CD14-positive monocyte (primary cell): Measurements from ENCODE around the gene LRRN2. TPM values are rescaled to one million over a fixed set of nuclear protein-coding genes. Genes with fewer than 3 reads are reported as not detected.

ENCODE experiments used
- DNase-seq, 3 donors: peaks; one replicate each; pipeline ENCODE4 v3.0.0-alpha.2; 2011 to 2022
- H2AFZ ChIP-seq: 2 replicates; pipeline ENCODE4 v1.6.0; 2012; ENCODE audit warnings: mild to moderate bottlenecking, low read depth, low read length, inconsistent platforms; ENCODE audit not compliant: insufficient read depth, poor library complexity, severe bottlenecking
- H3K27ac ChIP-seq, 2 donors: 1 replicate in 1 of 2; 2 replicates in 1 of 2; pipeline ENCODE4 v1.5.1; 2012 to 2013; ENCODE audit warnings: low read length in 2 of 2, control low read depth in 1 of 2, inconsistent platforms in 1 of 2, low read depth in 1 of 2, mild to moderate bottlenecking in 1 of 2
- H3K27me3 ChIP-seq, 2 donors: one replicate each; pipeline versions ENCODE4 v1.6.0 to v1.6.1; 2011 to 2013; ENCODE audit warnings: low read length in 2 of 2; ENCODE audit not compliant: control insufficient read depth in 2 of 2, insufficient read depth in 2 of 2
- H3K36me3 ChIP-seq, 2 donors: replicated peaks in 1 of 2; 1 replicate in 1 of 2; 2 replicates in 1 of 2; pipeline versions ENCODE4 v1.5.1 to v1.6.1; 2012 to 2013; ENCODE audit warnings: low read length in 2 of 2, control low read depth in 1 of 2, inconsistent platforms in 1 of 2, mild to moderate bottlenecking in 1 of 2; ENCODE audit not compliant: insufficient read depth in 2 of 2, control insufficient read depth in 1 of 2
- H3K4me1 ChIP-seq, 2 donors: 1 replicate in 1 of 2; 2 replicates in 1 of 2; pipeline versions ENCODE4 v1.5.1 to v1.6.1; 2012 to 2013; ENCODE audit warnings: low read length in 2 of 2, control low read depth in 1 of 2, inconsistent platforms in 1 of 2, mild to moderate bottlenecking in 1 of 2, moderate library complexity in 1 of 2; ENCODE audit not compliant: insufficient read depth in 2 of 2, control insufficient read depth in 1 of 2
- H3K4me2 ChIP-seq: replicated peaks from 2 replicates; pipeline ENCODE3; 2012; ENCODE audit warnings: low read length, moderate library complexity, mild to moderate bottlenecking; ENCODE audit not compliant: poor library complexity, severe bottlenecking; ENCODE audit errors: extremely low read depth
- H3K4me3 ChIP-seq, 3 experiments: fragments of 200-600 bp in 1 of 3; sonication (generic) in 1 of 3; replicated peaks in 1 of 3; 1 replicate in 2 of 3; 2 replicates in 1 of 3; pipeline ENCODE4 v1.5.1; 2011 to 2013; ENCODE audit warnings: low read length in 3 of 3, mild to moderate bottlenecking in 3 of 3, control low read depth in 2 of 3, low read depth in 2 of 3, inconsistent platforms in 1 of 3, moderate library complexity in 1 of 3
- H3K79me2 ChIP-seq: 2 replicates; pipeline ENCODE4 v1.6.0; 2012; ENCODE audit warnings: mild to moderate bottlenecking, control low read depth, inconsistent platforms, low read length, moderate library complexity; ENCODE audit not compliant: insufficient read depth
- H3K9ac ChIP-seq: 2 replicates; pipeline ENCODE4 v1.6.0; 2017; ENCODE audit warnings: low read length, mild to moderate bottlenecking; ENCODE audit not compliant: insufficient read depth, poor library complexity, severe bottlenecking
- H3K9me3 ChIP-seq, 2 donors: replicated peaks in 1 of 2; 1 replicate in 1 of 2; 2 replicates in 1 of 2; pipeline versions ENCODE4 v1.5.1 to v1.6.1; 2012 to 2013; ENCODE audit warnings: low read length in 2 of 2, control low read depth in 1 of 2; ENCODE audit not compliant: control insufficient read depth in 1 of 2, insufficient read depth in 1 of 2
- H4K20me1 ChIP-seq: 2 replicates; pipeline ENCODE4 v1.6.0; 2012; ENCODE audit warnings: mild to moderate bottlenecking, low read length, control low read depth, moderate library complexity; ENCODE audit not compliant: insufficient read depth
- H3K27ac Mint-ChIP-seq, 7 donors: one replicate each; pipeline ENCODE4 v1.8.0; 2020; ENCODE audit warnings: mild to moderate bottlenecking in 7 of 7, mixed read lengths in 7 of 7, moderate library complexity in 6 of 7, inconsistent platforms in 2 of 7
- H3K27me3 Mint-ChIP-seq, 3 donors: one replicate each; pipeline ENCODE4 v1.8.0; 2021 to 2022; ENCODE audit warnings: low read depth in 3 of 3, mild to moderate bottlenecking in 3 of 3, mixed read lengths in 3 of 3, moderate library complexity in 3 of 3, inconsistent platforms in 1 of 3
- H3K36me3 Mint-ChIP-seq, 2 donors: one replicate each; pipeline ENCODE4 v1.8.0; 2020; ENCODE audit warnings: mixed read lengths in 2 of 2, inconsistent platforms in 1 of 2, mild to moderate bottlenecking in 1 of 2
- H3K4me1 Mint-ChIP-seq: one replicate; pipeline ENCODE4 v1.8.0; 2020; ENCODE audit warnings: mild to moderate bottlenecking, mixed read lengths
- H3K4me3 Mint-ChIP-seq, 2 donors: one replicate each; pipeline ENCODE4 v1.8.0; 2020; ENCODE audit warnings: mild to moderate bottlenecking in 2 of 2, mixed read lengths in 2 of 2, moderate library complexity in 1 of 2
- H3K9me3 Mint-ChIP-seq, 7 donors: one replicate each; pipeline ENCODE4 v1.8.0; 2020 to 2022; ENCODE audit warnings: mixed read lengths in 7 of 7, mild to moderate bottlenecking in 6 of 7, moderate library complexity in 6 of 7, inconsistent platforms in 2 of 7
- WGBS: methylation state at CpG from one replicate; pipeline ENCODE4 v1.1.5; 2013; ENCODE audit warnings: missing lambda C conversion rate; ENCODE audit not compliant: insufficient coverage; 5-methylcytosine and 5-hydroxymethylcytosine counted together
- intact Hi-C, 2 donors: fragments of 100-400 bp; cut with micrococcal nuclease; formaldehyde crosslinking; loops; one replicate each; pipeline versions ENCODE4 v1.15.0 to v1.15.1; 2023
- polyA plus RNA-seq, 3 donors: library from polyadenylated mRNA; depleted of rRNA in 1 of 3; unstranded in 2 of 3; stranded (reverse) in 1 of 3; fragments of 300-500 nt in 2 of 3; fragments of >200 nt in 1 of 3; fragmentation: Illumina TruSeq in 2 of 3; gene quantifications; 1 replicate in 2 of 3; 2 replicates in 1 of 3; pipeline ENCODE4 v1.2.3, GENCODE V29; 2012 to 2021
- TF ChIP-seq, protein P1 (sequence below): fragments of 200-600 bp; IDR thresholded peaks from one replicate; pipeline ENCODE4 v1.8.0; 2022; ENCODE audit warnings: antibody characterized with exemption, mild to moderate bottlenecking

LRRN2 gene
- polyA plus RNA-seq, 3 donors = not detected

DNA sequence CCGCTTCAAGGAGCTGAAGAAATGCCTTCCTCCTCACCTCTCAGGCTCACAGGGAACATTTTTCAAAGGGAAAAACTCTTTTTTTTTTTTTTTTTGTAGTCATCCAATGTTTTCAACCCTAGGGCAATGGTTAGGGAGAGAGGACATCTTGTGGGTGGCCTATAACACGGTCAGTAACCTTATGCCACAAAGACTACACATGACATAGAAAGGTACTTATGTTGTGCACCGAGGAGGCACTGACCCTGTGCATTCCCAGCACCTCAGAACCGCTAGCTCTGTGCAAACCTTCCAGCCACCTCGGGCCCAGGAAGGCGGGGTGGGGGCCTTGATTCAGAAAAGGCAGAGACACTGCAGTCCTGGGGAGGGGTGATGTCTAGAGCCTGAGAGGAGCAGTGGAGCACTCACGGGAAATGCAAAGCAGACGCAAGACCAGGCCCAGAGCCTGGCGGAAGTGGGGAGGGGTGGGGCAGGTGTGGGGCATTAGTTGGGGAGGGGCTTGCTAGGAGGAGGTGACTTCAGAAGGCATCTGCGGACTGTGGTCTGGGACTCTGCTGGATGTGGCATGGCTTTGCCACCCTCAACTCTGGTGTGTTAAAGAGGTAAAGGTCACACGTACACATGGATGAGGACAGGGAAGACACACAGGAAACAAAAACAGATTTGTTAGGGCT, 100.7 kb downstream of the LRRN2 start:
- Mint-ChIP-seq H3K36me3 (peaks cover 26 to 33% of the 10 kb centered on the region in 2 donors), H3K4me3 (no peak overlapping the region), H3K4me1 (peaks cover 7% of the 10 kb centered on the region), H3K9me3 (no peaks in the 10 kb centered on the region), H3K27ac (no peak overlapping the region), H3K27me3 (peaks cover 0 to 2% (median 2%) of the 10 kb centered on the region in 3 donors)
- Histone ChIP-seq H3K4me2 (no peak overlapping the region), H3K4me3 (no peak overlapping the region), H3K9me3 (no peaks in the 10 kb centered on the region), H4K20me1 (no peaks in the 10 kb centered on the region), H3K36me3 (peaks cover 3 to 29% of the 10 kb centered on the region in 2 donors), H3K27ac (no peak overlapping the region), H3K9ac (no peak overlapping the region), H3K79me2 (no peaks in the 10 kb centered on the region), H3K27me3 (no peaks in the 10 kb centered on the region), H2AFZ (no peak overlapping the region), H3K4me1 (no peaks in the 10 kb centered on the region)
- intact Hi-C loops = no loop called here
- TF ChIP-seq, protein P1, sequence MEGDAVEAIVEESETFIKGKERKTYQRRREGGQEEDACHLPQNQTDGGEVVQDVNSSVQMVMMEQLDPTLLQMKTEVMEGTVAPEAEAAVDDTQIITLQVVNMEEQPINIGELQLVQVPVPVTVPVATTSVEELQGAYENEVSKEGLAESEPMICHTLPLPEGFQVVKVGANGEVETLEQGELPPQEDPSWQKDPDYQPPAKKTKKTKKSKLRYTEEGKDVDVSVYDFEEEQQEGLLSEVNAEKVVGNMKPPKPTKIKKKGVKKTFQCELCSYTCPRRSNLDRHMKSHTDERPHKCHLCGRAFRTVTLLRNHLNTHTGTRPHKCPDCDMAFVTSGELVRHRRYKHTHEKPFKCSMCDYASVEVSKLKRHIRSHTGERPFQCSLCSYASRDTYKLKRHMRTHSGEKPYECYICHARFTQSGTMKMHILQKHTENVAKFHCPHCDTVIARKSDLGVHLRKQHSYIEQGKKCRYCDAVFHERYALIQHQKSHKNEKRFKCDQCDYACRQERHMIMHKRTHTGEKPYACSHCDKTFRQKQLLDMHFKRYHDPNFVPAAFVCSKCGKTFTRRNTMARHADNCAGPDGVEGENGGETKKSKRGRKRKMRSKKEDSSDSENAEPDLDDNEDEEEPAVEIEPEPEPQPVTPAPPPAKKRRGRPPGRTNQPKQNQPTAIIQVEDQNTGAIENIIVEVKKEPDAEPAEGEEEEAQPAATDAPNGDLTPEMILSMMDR = no peak
- DNase-seq = no peak
- 86% methylated on average over 8 of the region's 11 CpGs for WGBS

DNA sequence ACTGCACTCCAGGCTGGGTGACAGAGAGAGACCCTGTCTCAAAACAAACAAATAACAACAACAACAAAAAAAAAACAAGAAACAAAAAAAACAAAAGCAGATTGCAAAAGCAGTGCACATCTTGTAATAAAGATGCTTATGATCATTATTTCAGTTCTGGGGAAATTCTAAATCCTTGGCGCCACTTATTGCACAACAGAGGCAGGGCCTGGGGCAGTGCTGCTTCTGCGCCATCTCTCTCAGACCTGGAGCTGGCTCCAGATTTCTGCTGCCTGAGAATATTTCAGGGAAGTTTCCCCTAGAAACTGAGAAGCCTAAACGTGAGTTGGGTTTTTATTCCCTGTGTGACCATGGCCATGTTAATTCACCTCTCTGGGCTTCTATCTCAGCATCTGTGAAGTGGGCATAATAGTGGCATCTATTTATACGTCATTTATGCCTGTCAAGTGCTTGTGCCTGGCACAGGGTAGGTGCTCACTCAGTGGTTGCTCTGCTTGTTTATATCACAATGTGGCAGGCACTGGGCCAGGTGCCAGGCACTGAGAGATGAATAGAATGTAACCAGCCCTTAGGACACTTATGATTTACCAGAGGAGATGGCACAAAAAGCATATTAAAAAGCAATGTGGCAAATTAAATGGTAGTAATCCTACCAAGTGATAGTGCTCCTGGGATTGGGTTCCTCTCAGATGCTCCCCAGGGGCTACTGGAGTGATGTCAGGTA, 101.5 kb downstream of the LRRN2 start:
- Mint-ChIP-seq H3K27me3 (peaks cover 0 to 2% (median 0%) of the 10 kb centered on the region in 3 donors), H3K27ac (no peak overlapping the region), H3K9me3 (no peaks in the 10 kb centered on the region), H3K4me1 (peaks cover 15% of the 10 kb centered on the region), H3K4me3 (no peak overlapping the region), H3K36me3 (peaks cover 28 to 39% of the 10 kb centered on the region in 2 donors)
- no peak for DNase-seq
- Histone ChIP-seq H4K20me1 (no peaks in the 10 kb centered on the region), H3K9ac (no peak overlapping the region), H3K36me3 (peaks cover 5 to 34% of the 10 kb centered on the region in 2 donors), H2AFZ (no peak overlapping the region), H3K27me3 (no peaks in the 10 kb centered on the region), H3K4me1 (peaks cover 4 to 6% of the 10 kb centered on the region in 2 donors), H3K79me2 (no peaks in the 10 kb centered on the region), H3K4me2 (no peak overlapping the region), H3K4me3 (no peak overlapping the region), H3K27ac (no peak overlapping the region), H3K9me3 (no peaks in the 10 kb centered on the region)
- intact Hi-C loops = no loop called here
- 51% methylated on average over 4 of the region's 4 CpGs for WGBS
- TF ChIP-seq, protein P1 = no peak
